Keratinocyte (primary cell): Measurements from ENCODE around the gene APOD. TPM values are rescaled to one million over a fixed set of nuclear protein-coding genes. Genes with fewer than 3 reads are reported as not detected.

Experiments
- DNase-seq: peaks from one replicate; pipeline ENCODE4 v3.0.0-alpha.2; 2011; ENCODE audit warnings: low read depth, missing footprints, low spot score
- FAIRE-seq: peaks from 2 replicates; lab custom pipeline; 2011; peaks lifted over from hg19 to GRCh38; lab: Jason Lieb, UNC
- H2AFZ ChIP-seq: 2 replicates; pipeline ENCODE4 v1.6.0; 2012; ENCODE audit warnings: low read length, control low read depth, inconsistent platforms; ENCODE audit not compliant: control insufficient read depth
- H3K27ac ChIP-seq: 2 replicates; pipeline ENCODE4 v1.5.1; 2011; ENCODE audit warnings: low read length; ENCODE audit not compliant: control insufficient read depth, insufficient read depth
- H3K27me3 ChIP-seq: 3 replicates; pipeline ENCODE4 v1.6.0; 2011; ENCODE audit warnings: low read length; ENCODE audit not compliant: control insufficient read depth, insufficient read depth; ENCODE audit errors: extremely low read depth
- H3K36me3 ChIP-seq, 2 experiments: 2 replicates in 1 of 2; 3 replicates in 1 of 2; pipeline ENCODE4 v1.5.1; 2011; ENCODE audit warnings: low read length in 2 of 2, mild to moderate bottlenecking in 1 of 2; ENCODE audit not compliant: control insufficient read depth in 2 of 2, insufficient read depth in 2 of 2; ENCODE audit errors: extremely low read depth in 1 of 2
- H3K4me1 ChIP-seq: 3 replicates; pipeline ENCODE4 v1.5.1; 2011; ENCODE audit warnings: low read length; ENCODE audit not compliant: control insufficient read depth, insufficient read depth; ENCODE audit errors: extremely low read depth
- H3K4me2 ChIP-seq: 3 replicates; pipeline ENCODE4 v1.6.0; 2011; ENCODE audit warnings: low read depth, low read length; ENCODE audit not compliant: control insufficient read depth, insufficient read depth; ENCODE audit errors: extremely low read depth
- H3K4me3 ChIP-seq, 3 experiments: fragments of 200-600 bp in 1 of 3; sonication (generic) in 1 of 3; 2 replicates in 2 of 3; 3 replicates in 1 of 3; pipeline ENCODE4 v1.5.1; 2011 to 2016; ENCODE audit warnings: low read length in 3 of 3, mild to moderate bottlenecking in 3 of 3, control low read depth in 2 of 3, inconsistent platforms in 1 of 3, low read depth in 1 of 3, mixed read lengths in 1 of 3, mixed run types in 1 of 3, moderate library complexity in 1 of 3; ENCODE audit not compliant: control insufficient read depth in 2 of 3, insufficient read depth in 2 of 3; ENCODE audit errors: extremely low read depth in 1 of 3
- H3K79me2 ChIP-seq: 2 replicates; pipeline ENCODE4 v1.6.0; 2012; ENCODE audit warnings: low read length; ENCODE audit not compliant: control insufficient read depth, insufficient read depth
- H3K9ac ChIP-seq: 3 replicates; pipeline ENCODE4 v1.6.0; 2011; ENCODE audit warnings: low read length; ENCODE audit not compliant: control insufficient read depth, insufficient read depth; ENCODE audit errors: extremely low read depth
- H3K9me1 ChIP-seq: 3 replicates; pipeline ENCODE4 v1.6.0; 2011; ENCODE audit warnings: low read length; ENCODE audit not compliant: control insufficient read depth, insufficient read depth; ENCODE audit errors: extremely low read depth
- H3K9me3 ChIP-seq: 2 replicates; pipeline ENCODE4 v1.5.1; 2012; ENCODE audit warnings: low read depth, low read length; ENCODE audit not compliant: control insufficient read depth
- H4K20me1 ChIP-seq: 3 replicates; pipeline ENCODE4 v1.6.0; 2011; ENCODE audit warnings: low read length; ENCODE audit not compliant: control insufficient read depth, insufficient read depth; ENCODE audit errors: extremely low read depth
- EZH2 ChIP-seq: IDR thresholded peaks from one replicate; pipeline ENCODE4 v1.6.1; 2012; ENCODE audit warnings: inconsistent platforms, mild to moderate bottlenecking, low read length, moderate library complexity
- dilution Hi-C: fragments of 300-500 bp; cut with MboI; formaldehyde crosslinking; loops from one replicate; pipeline ENCODE4 v1.7.0; 2020; ENCODE audit warnings: low sequenced_read_pairs; ENCODE audit not compliant: extremely low pct_ligation_motif_present
- polyA plus RNA-seq, 5 experiments: library from polyadenylated mRNA; depleted of rRNA in 3 of 5; stranded (reverse) in 3 of 5; stranded (forward) in 1 of 5; unstranded in 1 of 5; fragments of >200 nt; gene quantifications; 1 replicate in 1 of 5; 2 replicates in 3 of 5; 3 replicates in 1 of 5; pipeline versions ENCODE4 v1.2.1 to v1.2.3, GENCODE V29; 2011 to 2012; ENCODE audit warnings: missing spikeins in 2 of 5, low read depth in 1 of 5, low replicate concordance in 1 of 5
- TF ChIP-seq, protein P1 (sequence below), 3 experiments: IDR thresholded peaks in 1 of 3; conservative IDR thresholded peaks in 1 of 3; optimal IDR thresholded peaks in 1 of 3; 2 replicates in 2 of 3; 3 replicates in 1 of 3; pipeline versions ENCODE3 to v1.5.1; 2011; ENCODE audit warnings: low read length in 3 of 3, mild to moderate bottlenecking in 3 of 3, moderate library complexity in 2 of 3, control low read depth in 1 of 3, inconsistent platforms in 1 of 3; ENCODE audit not compliant: insufficient read depth in 2 of 3; ENCODE audit errors: extremely low read depth in 1 of 3

APOD gene
- polyA plus RNA-seq, 1 donor (not counting 4 experiments of a cell fraction or from before 2014, with no cell fraction given): not detected

DNA sequence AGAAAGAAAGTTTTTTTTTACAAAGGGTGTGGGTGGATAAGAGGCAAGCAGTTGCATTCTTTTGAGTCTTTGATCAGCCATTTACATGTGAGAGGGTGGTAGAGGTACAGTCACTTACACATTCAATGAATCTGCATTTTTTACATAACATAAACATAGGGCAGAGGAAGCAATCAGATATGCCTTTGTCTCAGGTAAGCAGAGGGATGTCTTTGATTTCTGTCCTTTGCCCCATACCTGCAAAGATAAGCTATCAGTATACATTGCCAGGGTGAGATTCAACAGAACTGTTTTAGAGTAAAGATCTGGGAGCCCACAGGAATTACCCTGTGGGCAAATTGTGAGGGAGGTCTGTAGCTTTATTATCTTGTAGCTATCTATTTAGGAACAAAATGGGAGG, 35.2 kb downstream of the APOD start:
- H3K4me2 ChIP-seq: no peak overlapping the region
- no peak for FAIRE-seq
- H3K4me1 ChIP-seq: peaks cover 16% of the 10 kb centered on the region

DNA sequence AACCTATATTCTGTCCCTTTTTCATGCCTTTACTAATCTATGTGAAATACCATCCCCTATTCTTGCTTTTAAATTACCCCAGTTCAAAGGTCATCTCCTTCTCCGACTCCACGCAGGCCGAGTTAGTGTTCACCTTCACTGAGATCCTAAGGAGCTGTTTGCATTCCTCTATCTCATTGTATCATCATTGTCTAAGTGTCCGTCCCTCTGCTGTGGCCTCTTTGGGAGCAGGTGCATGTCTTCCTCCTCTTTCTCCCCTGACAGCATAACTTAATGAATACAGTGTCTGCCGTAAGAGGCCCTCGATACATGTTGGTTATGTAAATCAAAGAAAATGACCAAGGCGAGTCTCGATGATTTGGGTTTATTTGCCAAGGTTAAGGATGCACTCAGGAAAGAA, 35.7 kb downstream of the APOD start:
- no peak overlapping the region for H2AFZ ChIP-seq
- H3K9me1 ChIP-seq: no peaks in the 10 kb centered on the region
- no peak overlapping the region for H3K27ac ChIP-seq
- H3K9me3 ChIP-seq: no peaks in the 10 kb centered on the region
- no peak for FAIRE-seq
- no peak overlapping the region for H3K9ac ChIP-seq
- dilution Hi-C loops: no loop called here
- H3K36me3 ChIP-seq: no peaks in the 10 kb centered on the region
- no peak overlapping the region for H3K4me3 ChIP-seq
- no peak for DNase-seq
- no peaks in the 10 kb centered on the region for H3K27me3 ChIP-seq
- no peak overlapping the region for H3K4me2 ChIP-seq
- peaks cover 16% of the 10 kb centered on the region for H3K4me1 ChIP-seq
- H3K79me2 ChIP-seq: peaks cover under 1% of the 10 kb centered on the region
- TF ChIP-seq EZH2: no peak
- TF ChIP-seq, protein P1, sequence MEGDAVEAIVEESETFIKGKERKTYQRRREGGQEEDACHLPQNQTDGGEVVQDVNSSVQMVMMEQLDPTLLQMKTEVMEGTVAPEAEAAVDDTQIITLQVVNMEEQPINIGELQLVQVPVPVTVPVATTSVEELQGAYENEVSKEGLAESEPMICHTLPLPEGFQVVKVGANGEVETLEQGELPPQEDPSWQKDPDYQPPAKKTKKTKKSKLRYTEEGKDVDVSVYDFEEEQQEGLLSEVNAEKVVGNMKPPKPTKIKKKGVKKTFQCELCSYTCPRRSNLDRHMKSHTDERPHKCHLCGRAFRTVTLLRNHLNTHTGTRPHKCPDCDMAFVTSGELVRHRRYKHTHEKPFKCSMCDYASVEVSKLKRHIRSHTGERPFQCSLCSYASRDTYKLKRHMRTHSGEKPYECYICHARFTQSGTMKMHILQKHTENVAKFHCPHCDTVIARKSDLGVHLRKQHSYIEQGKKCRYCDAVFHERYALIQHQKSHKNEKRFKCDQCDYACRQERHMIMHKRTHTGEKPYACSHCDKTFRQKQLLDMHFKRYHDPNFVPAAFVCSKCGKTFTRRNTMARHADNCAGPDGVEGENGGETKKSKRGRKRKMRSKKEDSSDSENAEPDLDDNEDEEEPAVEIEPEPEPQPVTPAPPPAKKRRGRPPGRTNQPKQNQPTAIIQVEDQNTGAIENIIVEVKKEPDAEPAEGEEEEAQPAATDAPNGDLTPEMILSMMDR (optimal IDR thresholded peaks at IDR 0.05 in 1 of 3, IDR thresholded peaks at IDR 0.05 in 1 of 3, conservative IDR thresholded peaks at IDR 0.05 in 1 of 3; ENCODE audit: extremely low read depth in 1 of 3, insufficient read depth in 2 of 3, low read length in 3 of 3): no peak
- H4K20me1 ChIP-seq: no peaks in the 10 kb centered on the region

More for the DNA sequence above, 35.2 kb downstream of the APOD start:
- Histone ChIP-seq H3K9me3 (no peaks in the 10 kb centered on the region), H3K27ac (no peak overlapping the region), H3K36me3 (no peaks in the 10 kb centered on the region), H3K27me3 (no peaks in the 10 kb centered on the region), H3K9ac (no peak overlapping the region), H3K4me3 (no peak overlapping the region), H3K9me1 (no peaks in the 10 kb centered on the region), H4K20me1 (no peaks in the 10 kb centered on the region), H3K79me2 (no peaks in the 10 kb centered on the region), H2AFZ (no peak overlapping the region)
- no peak for TF ChIP-seq EZH2
- TF ChIP-seq, protein P1 (optimal IDR thresholded peaks at IDR 0.05 in 1 of 3, IDR thresholded peaks at IDR 0.05 in 1 of 3, conservative IDR thresholded peaks at IDR 0.05 in 1 of 3; ENCODE audit: extremely low read depth in 1 of 3, insufficient read depth in 2 of 3, low read length in 3 of 3): no peak
- dilution Hi-C loops: no loop called here
- no peak for DNase-seq
